ENCODE results near the gene CLRN1.

The CLRN1 gene

DNA sequence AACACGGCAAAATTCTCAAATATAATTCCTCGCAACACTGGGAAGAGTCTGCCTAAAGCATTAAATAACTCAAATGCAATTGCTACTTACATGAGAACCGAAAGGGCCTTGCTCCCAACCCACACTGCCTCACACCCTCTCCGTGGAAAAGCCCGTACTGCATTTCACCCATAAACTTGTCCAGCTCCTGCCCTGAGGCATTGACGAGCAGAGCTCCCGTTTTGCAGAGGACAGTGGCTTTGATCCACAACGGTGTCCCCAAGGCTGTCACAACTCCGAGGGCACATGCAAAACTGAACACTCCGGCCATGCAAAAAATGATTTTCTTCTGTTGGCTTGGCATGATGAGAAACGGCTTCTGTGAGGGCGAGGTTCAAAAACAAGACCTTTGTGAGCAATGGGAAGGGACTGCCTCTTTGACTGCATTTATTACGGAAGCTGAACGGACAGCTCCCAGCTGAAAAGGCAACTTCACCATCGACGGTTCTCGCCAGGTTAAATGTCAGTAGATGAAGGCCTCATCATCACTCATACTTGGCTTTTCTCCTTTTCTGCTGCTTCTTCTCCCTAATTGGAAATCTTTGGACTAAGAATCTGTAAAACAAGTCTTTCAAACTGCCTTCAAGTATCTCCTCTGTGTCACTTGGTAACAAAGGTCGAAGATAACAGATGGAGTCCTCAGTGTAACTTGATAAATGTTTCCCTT is at the start of gene CLRN1:
Gene CLRN1 (minus strand): TSS at position 362 of the 706 bp plus-strand sequence. CDS start 19 bp downstream, at position 343.
- no peak within 1 kb of the TSS for H3K27ac ChIP-seq
- DNase-seq, result no peak
- H3K4me3 ChIP-seq (ENCODE audit: low read depth, low read length), result no peak within 1 kb of the TSS
- H3K27me3 ChIP-seq (ENCODE audit: insufficient read depth, low read depth, severe bottlenecking), result peaks cover 91% of the 10 kb centered on the region
- TF ChIP-seq, protein P1, sequence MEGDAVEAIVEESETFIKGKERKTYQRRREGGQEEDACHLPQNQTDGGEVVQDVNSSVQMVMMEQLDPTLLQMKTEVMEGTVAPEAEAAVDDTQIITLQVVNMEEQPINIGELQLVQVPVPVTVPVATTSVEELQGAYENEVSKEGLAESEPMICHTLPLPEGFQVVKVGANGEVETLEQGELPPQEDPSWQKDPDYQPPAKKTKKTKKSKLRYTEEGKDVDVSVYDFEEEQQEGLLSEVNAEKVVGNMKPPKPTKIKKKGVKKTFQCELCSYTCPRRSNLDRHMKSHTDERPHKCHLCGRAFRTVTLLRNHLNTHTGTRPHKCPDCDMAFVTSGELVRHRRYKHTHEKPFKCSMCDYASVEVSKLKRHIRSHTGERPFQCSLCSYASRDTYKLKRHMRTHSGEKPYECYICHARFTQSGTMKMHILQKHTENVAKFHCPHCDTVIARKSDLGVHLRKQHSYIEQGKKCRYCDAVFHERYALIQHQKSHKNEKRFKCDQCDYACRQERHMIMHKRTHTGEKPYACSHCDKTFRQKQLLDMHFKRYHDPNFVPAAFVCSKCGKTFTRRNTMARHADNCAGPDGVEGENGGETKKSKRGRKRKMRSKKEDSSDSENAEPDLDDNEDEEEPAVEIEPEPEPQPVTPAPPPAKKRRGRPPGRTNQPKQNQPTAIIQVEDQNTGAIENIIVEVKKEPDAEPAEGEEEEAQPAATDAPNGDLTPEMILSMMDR (IDR thresholded peaks at IDR 0.05; ENCODE audit: low read depth, low read length), result no peak
- no peaks in the 10 kb centered on the region for H3K9me3 ChIP-seq (ENCODE audit: severe bottlenecking)
- no peaks in the 10 kb centered on the region for H3K36me3 ChIP-seq

DNA sequence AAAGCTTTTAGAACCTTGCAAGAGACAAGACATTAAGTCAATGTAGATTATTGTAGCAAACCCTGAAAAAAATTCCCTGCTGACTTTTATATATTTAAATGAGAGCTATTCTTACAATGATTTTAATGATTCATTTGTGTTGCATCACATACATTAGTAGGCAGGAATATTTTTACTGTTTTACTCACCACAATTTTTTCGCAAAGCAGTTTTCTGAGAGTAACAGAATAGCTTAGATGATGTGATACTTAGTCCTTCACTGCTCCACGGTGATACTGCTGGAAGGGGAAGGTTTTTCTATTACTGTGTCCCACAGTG is 43.9 kb upstream of the CLRN1 start:
- no peaks in the 10 kb centered on the region for H3K36me3 ChIP-seq
- peaks cover 81% of the 10 kb centered on the region for H3K27me3 ChIP-seq (ENCODE audit: insufficient read depth, low read depth, severe bottlenecking)
- TF ChIP-seq, protein P1 (IDR thresholded peaks at IDR 0.05; ENCODE audit: low read depth, low read length), result no peak
- DNase-seq, result no peak
- no peaks in the 10 kb centered on the region for H3K9me3 ChIP-seq (ENCODE audit: severe bottlenecking)
- H3K27ac ChIP-seq, result no peak overlapping the region
- no peak overlapping the region for H3K4me3 ChIP-seq (ENCODE audit: low read depth, low read length)

- Histone ChIP-seq H3K36me3 (no peaks in the 10 kb centered on the region), H3K27me3 (ENCODE audit: insufficient read depth, low read depth, severe bottlenecking) (peaks cover 81% of the 10 kb centered on the region), H3K4me3 (ENCODE audit: low read depth, low read length) (no peak overlapping the region), H3K27ac (no peak overlapping the region), H3K9me3 (ENCODE audit: severe bottlenecking) (no peaks in the 10 kb centered on the region)
- DNase-seq, result no peak
- TF ChIP-seq, protein P1 (IDR thresholded peaks at IDR 0.05; ENCODE audit: low read depth, low read length), result no peak
These were observed 43.4 kb upstream of the CLRN1 start for GRCh38 chr3:151015767-151016477.

DNA sequence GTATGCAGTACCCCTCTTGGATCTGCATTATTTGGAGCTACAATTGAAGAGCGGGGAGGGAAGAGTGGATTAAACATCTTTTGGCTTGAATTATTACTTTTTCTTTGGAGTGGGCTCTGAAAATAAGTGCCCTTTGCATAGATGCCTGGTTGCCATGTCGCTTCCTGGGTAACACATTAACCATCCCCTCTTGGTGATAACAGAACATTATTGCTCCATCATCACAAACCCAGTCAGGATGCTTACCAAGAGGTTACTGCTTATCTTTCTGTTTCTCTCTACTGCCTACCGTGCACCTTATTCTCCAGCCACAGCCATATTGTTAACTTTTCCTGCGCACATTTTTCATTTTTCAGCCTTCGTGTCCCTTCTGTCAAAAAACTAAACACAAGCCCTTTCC is 42.7 kb upstream of the CLRN1 start:
- no peaks in the 10 kb centered on the region for H3K9me3 ChIP-seq (ENCODE audit: severe bottlenecking)
- H3K27ac ChIP-seq, result no peak overlapping the region
- TF ChIP-seq, protein P1 (IDR thresholded peaks at IDR 0.05; ENCODE audit: low read depth, low read length), result no peak
- no peak overlapping the region for H3K4me3 ChIP-seq (ENCODE audit: low read depth, low read length)
- DNase-seq, result no peak
- H3K36me3 ChIP-seq, result no peaks in the 10 kb centered on the region
- H3K27me3 ChIP-seq (ENCODE audit: insufficient read depth, low read depth, severe bottlenecking), result peaks cover 81% of the 10 kb centered on the region

GRCh38 chr3:151014501-151015018 is 42.0 kb upstream of the CLRN1 start:
- Histone ChIP-seq H3K36me3 (no peaks in the 10 kb centered on the region), H3K27ac (no peak overlapping the region), H3K4me3 (ENCODE audit: low read depth, low read length) (no peak overlapping the region), H3K27me3 (ENCODE audit: insufficient read depth, low read depth, severe bottlenecking) (peaks cover 79% of the 10 kb centered on the region), H3K9me3 (ENCODE audit: severe bottlenecking) (no peaks in the 10 kb centered on the region)
- no peak for DNase-seq
- TF ChIP-seq, protein P1 (IDR thresholded peaks at IDR 0.05; ENCODE audit: low read depth, low read length), result no peak
